ENCODE measurements around the gene DTX1.
"Not testable (repeated sequence)": the region's sequence is repeated elsewhere in the genome, so short reads cannot be mapped to it uniquely, and the experiment has no call there.

Gene DTX1

GRCh38 chr12:113140706-113141105 is 84.2 kb downstream of the DTX1 start:
- no peak for DNase-seq

- not testable (repeated sequence) for DNase-seq
Observed at GRCh38 chr12:113141716-113142115, 85.2 kb downstream of the DTX1 start.

- DNase-seq, result no peak
Observed at GRCh38 chr12:113142173-113142885, 85.8 kb downstream of the DTX1 start.

GRCh38 chr12:113142886-113143332 is 86.4 kb downstream of the DTX1 start:
- DNase-seq, result no peak

GRCh38 chr12:113143959-113144358 is 87.4 kb downstream of the DTX1 start:
- DNase-seq, result no peak

GRCh38 chr12:113144806-113145205 is 88.3 kb downstream of the DTX1 start:
- DNase-seq, result no peak

GRCh38 chr12:113145720-113146551 is 89.4 kb downstream of the DTX1 start:
- DNase-seq, result no peak

- no peak for DNase-seq
Observed at GRCh38 chr12:113146999-113147398, 90.5 kb downstream of the DTX1 start.
